ENCODE measurements around the gene REX1BD. TPM values are rescaled to one million over a fixed set of nuclear protein-coding genes. Genes with fewer than 3 reads are reported as not detected.

Gene REX1BD
- total and polyA plus RNA-seq, 2 of the 13 experiments (the other 11 are each of a cell fraction or from before 2014, with no cell fraction given) = 7.5 to 25.4 TPM

DNA sequence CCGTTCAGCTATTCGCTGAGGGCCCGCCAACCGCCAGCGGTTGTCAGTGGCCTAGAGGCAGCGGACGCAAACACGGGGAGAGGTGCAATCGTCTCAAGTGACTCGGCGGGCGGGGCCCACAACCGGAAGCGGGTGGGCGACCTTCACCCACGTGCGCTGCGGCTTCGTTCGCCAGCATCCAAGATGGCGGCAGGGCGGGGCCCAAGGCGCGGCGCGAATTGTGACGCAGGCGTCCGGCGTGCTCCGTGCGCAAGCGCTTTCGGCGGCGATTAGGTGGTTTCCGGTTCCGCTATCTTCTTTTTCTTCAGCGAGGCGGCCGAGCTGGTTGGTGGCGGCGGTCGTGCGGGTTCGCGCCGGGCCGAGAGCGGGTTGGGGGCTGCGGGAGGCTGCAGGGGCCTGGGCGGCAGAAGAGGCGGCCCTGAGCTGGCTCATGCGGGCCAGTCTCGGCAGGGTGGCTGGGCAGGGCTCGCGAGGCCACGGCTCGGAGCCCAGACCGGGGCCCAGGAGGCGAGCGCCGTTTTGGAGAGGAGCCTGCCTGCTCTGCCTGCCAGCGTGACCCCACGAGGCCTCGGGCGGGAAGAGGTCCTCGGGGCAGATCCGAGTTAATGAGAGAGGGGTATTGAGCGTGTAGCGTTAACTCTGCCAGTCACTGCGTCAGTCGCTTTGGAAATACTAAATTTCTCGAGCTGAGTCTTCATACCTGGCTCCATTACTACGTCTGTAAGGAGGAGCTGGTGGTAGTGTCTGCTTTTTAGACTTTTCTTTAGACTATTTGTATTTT is 16.8 kb upstream of the REX1BD start, which contains the start of gene UBA52 (continued):
- TF ChIP-seq, protein P1, sequence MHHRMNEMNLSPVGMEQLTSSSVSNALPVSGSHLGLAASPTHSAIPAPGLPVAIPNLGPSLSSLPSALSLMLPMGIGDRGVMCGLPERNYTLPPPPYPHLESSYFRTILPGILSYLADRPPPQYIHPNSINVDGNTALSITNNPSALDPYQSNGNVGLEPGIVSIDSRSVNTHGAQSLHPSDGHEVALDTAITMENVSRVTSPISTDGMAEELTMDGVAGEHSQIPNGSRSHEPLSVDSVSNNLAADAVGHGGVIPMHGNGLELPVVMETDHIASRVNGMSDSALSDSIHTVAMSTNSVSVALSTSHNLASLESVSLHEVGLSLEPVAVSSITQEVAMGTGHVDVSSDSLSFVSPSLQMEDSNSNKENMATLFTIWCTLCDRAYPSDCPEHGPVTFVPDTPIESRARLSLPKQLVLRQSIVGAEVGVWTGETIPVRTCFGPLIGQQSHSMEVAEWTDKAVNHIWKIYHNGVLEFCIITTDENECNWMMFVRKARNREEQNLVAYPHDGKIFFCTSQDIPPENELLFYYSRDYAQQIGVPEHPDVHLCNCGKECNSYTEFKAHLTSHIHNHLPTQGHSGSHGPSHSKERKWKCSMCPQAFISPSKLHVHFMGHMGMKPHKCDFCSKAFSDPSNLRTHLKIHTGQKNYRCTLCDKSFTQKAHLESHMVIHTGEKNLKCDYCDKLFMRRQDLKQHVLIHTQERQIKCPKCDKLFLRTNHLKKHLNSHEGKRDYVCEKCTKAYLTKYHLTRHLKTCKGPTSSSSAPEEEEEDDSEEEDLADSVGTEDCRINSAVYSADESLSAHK (CRISPR knock-in tag; IDR thresholded peaks at IDR 0.05; ENCODE audit: borderline replicate concordance) = 0 out of 2 replicates have a peak, but pooled peaks have one; percentile 1
- peak; percentile 77; the same call in 1 of the 2 replicates for TF ChIP-seq ZFP1 (CRISPR knock-in tag; IDR thresholded peaks at IDR 0.05)
- TF ChIP-seq, protein P2, sequence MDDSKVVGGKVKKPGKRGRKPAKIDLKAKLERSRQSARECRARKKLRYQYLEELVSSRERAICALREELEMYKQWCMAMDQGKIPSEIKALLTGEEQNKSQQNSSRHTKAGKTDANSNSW (CRISPR knock-in tag; IDR thresholded peaks at IDR 0.05; ENCODE audit: borderline replicate concordance) = 0 out of 2 replicates have a peak, but pooled peaks have one; percentile 21
- TF ChIP-seq ZNF652 (CRISPR knock-in tag; IDR thresholded peaks at IDR 0.05; ENCODE audit: borderline replicate concordance, low read depth) = no peak
- TF ChIP-seq, protein P3, sequence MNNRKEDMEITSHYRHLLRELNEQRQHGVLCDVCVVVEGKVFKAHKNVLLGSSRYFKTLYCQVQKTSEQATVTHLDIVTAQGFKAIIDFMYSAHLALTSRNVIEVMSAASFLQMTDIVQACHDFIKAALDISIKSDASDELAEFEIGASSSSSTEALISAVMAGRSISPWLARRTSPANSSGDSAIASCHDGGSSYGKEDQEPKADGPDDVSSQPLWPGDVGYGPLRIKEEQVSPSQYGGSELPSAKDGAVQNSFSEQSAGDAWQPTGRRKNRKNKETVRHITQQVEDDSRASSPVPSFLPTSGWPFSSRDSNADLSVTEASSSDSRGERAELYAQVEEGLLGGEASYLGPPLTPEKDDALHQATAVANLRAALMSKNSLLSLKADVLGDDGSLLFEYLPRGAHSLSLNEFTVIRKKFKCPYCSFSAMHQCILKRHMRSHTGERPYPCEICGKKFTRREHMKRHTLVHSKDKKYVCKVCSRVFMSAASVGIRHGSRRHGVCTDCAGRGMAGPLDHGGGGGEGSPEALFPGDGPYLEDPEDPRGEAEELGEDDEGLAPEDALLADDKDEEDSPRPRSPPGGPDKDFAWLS (CRISPR knock-in tag; IDR thresholded peaks at IDR 0.05; ENCODE audit: borderline replicate concordance) = peak; percentile 34; the same call in 1 of the 2 replicates
- TF ChIP-seq ZNF331 (CRISPR knock-in tag; IDR thresholded peaks at IDR 0.05) = peak; percentile 96
- no peak for TF ChIP-seq FOXA1 (IDR thresholded peaks at IDR 0.05)
- TF ChIP-seq FOXA1 (CRISPR knock-in tag; IDR thresholded peaks at IDR 0.05) = peak; percentile 60
- peak; percentile 100 for TF ChIP-seq MXD4 (CRISPR knock-in tag; IDR thresholded peaks at IDR 0.05)
- peak; percentile 84; the same call in 1 of the 2 replicates for TF ChIP-seq KMT2B (CRISPR knock-in tag; IDR thresholded peaks at IDR 0.05)
- TF ChIP-seq, protein P4, sequence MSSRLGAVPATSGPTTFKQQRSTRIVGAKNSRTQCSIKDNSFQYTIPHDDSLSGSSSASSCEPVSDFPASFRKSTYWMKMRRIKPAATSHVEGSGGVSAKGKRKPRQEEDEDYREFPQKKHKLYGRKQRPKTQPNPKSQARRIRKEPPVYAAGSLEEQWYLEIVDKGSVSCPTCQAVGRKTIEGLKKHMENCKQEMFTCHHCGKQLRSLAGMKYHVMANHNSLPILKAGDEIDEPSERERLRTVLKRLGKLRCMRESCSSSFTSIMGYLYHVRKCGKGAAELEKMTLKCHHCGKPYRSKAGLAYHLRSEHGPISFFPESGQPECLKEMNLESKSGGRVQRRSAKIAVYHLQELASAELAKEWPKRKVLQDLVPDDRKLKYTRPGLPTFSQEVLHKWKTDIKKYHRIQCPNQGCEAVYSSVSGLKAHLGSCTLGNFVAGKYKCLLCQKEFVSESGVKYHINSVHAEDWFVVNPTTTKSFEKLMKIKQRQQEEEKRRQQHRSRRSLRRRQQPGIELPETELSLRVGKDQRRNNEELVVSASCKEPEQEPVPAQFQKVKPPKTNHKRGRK (CRISPR knock-in tag; IDR thresholded peaks at IDR 0.05) = no peak
- peak; percentile 80; the same call in 1 of the 2 replicates for TF ChIP-seq GTF3A (CRISPR knock-in tag; conservative IDR thresholded peaks at IDR 0.05)
- no peak; the same call in 1 of the 2 replicates for TF ChIP-seq HIVEP1 (CRISPR knock-in tag; IDR thresholded peaks at IDR 0.05)
- peak; percentile 71; the same call in 1 of the 2 replicates for TF ChIP-seq ZNF839 (CRISPR knock-in tag; IDR thresholded peaks at IDR 0.05; ENCODE audit: borderline replicate concordance)
- peak; percentile 90 for TF ChIP-seq BHLHE40 (IDR thresholded peaks at IDR 0.05; ENCODE audit: low read length)
- TF ChIP-seq FOXK1 (CRISPR knock-in tag; IDR thresholded peaks at IDR 0.05; ENCODE audit: borderline replicate concordance, low read depth) = peak; percentile 96
- peak; percentile 70; the same call in 1 of the 2 replicates for TF ChIP-seq ZNF616 (CRISPR knock-in tag; IDR thresholded peaks at IDR 0.05; ENCODE audit: low read depth)
- TF ChIP-seq BCL6 (CRISPR knock-in tag; IDR thresholded peaks at IDR 0.05) = peak; percentile 73
- peak; percentile 100 for TF ChIP-seq MYC (CRISPR knock-in tag; IDR thresholded peaks at IDR 0.05; ENCODE audit: borderline replicate concordance)
- peak; percentile 80 for TF ChIP-seq ASH2L (IDR thresholded peaks at IDR 0.05; ENCODE audit: insufficient read length, low read depth, low read length)
- TF ChIP-seq, protein P5, sequence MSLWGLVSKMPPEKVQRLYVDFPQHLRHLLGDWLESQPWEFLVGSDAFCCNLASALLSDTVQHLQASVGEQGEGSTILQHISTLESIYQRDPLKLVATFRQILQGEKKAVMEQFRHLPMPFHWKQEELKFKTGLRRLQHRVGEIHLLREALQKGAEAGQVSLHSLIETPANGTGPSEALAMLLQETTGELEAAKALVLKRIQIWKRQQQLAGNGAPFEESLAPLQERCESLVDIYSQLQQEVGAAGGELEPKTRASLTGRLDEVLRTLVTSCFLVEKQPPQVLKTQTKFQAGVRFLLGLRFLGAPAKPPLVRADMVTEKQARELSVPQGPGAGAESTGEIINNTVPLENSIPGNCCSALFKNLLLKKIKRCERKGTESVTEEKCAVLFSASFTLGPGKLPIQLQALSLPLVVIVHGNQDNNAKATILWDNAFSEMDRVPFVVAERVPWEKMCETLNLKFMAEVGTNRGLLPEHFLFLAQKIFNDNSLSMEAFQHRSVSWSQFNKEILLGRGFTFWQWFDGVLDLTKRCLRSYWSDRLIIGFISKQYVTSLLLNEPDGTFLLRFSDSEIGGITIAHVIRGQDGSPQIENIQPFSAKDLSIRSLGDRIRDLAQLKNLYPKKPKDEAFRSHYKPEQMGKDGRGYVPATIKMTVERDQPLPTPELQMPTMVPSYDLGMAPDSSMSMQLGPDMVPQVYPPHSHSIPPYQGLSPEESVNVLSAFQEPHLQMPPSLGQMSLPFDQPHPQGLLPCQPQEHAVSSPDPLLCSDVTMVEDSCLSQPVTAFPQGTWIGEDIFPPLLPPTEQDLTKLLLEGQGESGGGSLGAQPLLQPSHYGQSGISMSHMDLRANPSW (CRISPR knock-in tag; IDR thresholded peaks at IDR 0.05; ENCODE audit: borderline replicate concordance) = peak; percentile 81
